NCI-H2107 treated with DMSO at 0.1 percent for 48 hours (cell line): ENCODE measurements around the gene MTUS2.
"Not testable (repeated sequence)": the region's sequence is repeated elsewhere in the genome, so short reads cannot be mapped to it uniquely, and the experiment has no call there.

Experiments
- DNase-seq: peaks from one replicate; lab custom pipeline; 2025; ENCODE audit not compliant: unreplicated experiment; lab: John Stamatoyannopoulos, UW

MTUS2 gene

DNA sequence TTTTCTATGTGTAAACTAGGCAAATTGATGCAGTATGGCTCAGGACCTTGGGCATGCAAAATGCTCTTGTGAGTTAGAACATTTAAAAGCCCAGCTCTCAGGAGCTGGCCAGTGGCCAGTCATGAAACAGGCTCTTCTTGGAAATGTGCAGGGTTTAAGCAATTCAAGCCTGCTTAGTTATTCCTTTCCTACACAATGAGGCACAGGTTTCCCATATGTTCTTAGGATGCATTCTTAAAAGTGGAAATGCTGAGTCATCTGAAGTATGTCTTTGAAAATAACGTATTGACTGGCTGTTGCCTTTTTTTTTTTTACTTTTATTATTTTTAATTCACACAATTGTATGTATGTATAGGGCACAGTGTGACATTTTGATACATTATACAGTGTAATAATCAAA lies 474.7 kb downstream of the MTUS2 start:
- no peak for DNase-seq

- no peak for DNase-seq
Observed at GRCh38 chr13:29301027-29301426, 480.9 kb downstream of the MTUS2 start.

GRCh38 chr13:29304148-29304547 lies 484.0 kb downstream of the MTUS2 start:
- no peak for DNase-seq

DNA sequence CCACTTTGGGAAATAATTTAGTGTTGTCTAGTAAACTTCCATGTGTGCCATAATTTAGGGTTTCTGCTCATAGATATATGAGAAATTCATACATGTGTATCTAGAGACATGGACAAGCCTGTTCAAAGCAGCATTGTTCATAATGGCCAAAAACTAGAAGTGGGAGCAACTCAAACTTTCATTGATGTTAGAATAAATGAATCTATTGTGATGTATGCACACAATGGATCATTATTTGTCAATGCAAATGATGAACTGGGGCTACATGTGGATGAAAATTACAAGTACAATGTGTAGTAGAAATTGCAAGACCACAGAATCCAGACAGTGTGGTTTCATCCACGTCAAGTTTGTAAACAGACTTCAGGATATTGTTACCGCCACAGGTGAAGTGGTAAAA lies 490.7 kb downstream of the MTUS2 start:
- DNase-seq: no peak

GRCh38 chr13:29315847-29316246 lies 495.7 kb downstream of the MTUS2 start:
- DNase-seq: no peak

GRCh38 chr13:29317828-29318227 lies 497.7 kb downstream of the MTUS2 start:
- DNase-seq: no peak

DNA sequence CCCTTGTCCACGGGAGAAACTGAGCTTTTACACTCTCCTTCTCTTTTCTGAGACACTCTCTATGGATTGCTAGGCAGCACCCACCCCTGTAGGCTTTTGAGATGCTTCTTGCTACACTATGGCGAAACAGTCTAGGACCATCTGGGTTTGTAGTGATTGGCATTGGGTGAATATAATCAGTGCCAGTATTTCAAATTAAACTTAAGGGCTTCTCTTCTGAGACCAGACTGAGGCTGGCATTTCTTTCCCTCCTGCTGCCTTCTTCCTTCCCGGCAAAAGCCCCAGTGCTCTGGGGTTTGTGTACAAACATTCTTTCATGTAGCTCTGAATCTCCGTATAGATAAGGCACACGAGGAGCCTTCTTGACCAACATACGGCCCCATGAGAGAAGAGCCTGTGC lies 498.6 kb downstream of the MTUS2 start:
- no peak for DNase-seq

DNA sequence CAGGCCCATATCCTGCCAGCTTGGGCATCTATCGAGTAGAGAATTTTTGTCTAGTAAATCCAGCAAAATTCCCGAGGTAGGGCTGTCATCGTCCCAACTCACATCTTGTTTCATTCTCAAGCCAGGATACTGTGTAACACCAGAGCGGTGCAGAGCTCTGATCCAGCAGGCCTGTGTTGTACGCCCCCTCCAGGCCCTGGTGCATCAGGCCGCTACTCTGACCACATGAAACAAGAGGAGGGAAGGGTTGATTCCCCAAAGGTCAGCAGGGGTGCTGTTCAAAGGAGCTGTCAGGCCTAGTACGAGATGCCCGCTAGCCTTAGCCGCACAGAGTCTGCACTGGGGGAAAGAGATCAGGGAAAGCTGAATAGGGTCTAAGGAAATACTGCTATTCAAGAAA lies 499.3 kb downstream of the MTUS2 start:
- DNase-seq: no peak

- no peak for DNase-seq
Observed at GRCh38 chr13:29323954-29324353, 503.8 kb downstream of the MTUS2 start.

- DNase-seq: no peak
Observed at GRCh38 chr13:29324601-29325000, 504.5 kb downstream of the MTUS2 start.

GRCh38 chr13:29328501-29328900 lies 508.4 kb downstream of the MTUS2 start:
- no peak for DNase-seq

DNA sequence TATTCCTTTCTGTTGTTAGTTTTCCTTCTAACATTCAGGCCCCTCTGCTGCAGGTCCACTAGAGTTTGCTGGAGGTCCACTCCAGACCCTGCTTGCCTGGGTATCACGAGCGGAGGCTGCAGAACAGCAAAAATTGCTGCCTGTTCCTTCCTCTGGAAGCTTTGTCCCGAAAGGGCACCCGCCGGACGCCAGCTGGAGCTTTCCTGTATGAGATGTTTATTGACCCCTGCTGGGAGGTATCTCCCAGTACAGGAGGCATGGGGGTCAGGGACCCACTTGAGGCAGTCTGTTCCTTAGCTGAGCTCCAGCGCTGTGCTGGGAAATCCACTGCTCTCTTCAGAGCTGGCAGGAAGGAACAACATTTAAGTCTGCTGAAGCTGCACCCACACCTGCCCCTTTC lies 516.2 kb downstream of the MTUS2 start:
- no peak for DNase-seq

- DNase-seq: no peak
Observed at GRCh38 chr13:29339386-29340272, 519.5 kb downstream of the MTUS2 start.

- not testable (repeated sequence) for DNase-seq
Observed at GRCh38 chr13:29345860-29346582, 525.9 kb downstream of the MTUS2 start.

- DNase-seq: no peak
Observed at GRCh38 chr13:29355029-29355428, 534.9 kb downstream of the MTUS2 start.

DNA sequence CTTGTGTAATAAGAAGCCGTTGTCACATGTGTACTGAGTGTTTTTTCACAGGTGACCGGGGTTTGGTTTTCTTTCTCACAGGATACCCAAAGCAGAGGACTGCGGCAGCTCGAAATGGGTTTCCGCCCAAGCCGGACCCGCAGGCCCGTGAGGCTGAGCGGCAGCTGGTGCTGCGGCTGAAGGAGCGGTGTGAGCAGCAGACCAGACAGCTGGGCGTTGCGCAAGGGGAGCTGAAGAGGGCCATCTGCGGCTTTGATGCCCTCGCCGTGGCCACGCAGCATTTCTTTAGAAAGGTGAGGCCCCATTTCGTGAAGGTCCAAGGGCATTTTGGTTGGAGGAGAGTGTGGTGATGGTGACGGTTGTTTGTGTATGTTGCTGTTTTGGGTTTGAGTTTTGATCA lies 539.0 kb downstream of the MTUS2 start:
- DNase-seq: no peak

- no peak for DNase-seq
Observed at GRCh38 chr13:29361716-29362115, 541.6 kb downstream of the MTUS2 start.

GRCh38 chr13:29362849-29363604 lies 542.9 kb downstream of the MTUS2 start:
- DNase-seq: peak; percentile 9

DNA sequence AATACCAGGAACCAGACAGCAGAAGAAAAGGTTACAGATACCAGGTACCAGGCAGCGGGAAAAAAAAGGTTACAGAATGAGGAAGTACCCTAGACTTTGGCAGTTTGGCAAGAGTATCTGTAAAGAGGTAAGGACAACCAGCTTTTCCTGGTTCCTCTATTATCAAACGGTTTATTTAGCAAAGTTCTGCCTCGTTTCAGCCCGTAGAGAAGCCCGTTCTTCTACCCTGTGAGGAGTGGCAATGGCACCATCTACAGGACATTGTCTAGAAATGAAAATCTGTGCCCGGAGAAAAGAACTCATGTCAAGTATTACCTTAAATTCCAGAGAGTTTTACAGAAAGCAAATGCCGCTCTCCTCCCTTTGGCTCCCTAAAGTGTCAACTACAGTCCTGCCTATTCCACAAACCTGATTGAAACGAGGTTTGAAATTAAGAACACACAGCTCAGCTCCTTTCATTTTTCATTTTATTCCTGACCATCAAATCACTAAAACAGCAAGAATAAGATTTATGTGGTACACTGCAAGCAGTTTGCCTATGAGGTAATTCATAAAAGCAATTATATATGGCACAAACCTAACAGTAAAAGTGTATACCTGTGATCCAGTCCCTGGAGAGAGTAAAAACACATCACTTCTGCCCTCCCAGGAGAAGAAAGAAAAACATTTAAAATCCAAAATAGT lies 549.1 kb downstream of the MTUS2 start:
- DNase-seq: peak; percentile 21

- no peak for DNase-seq
Observed at GRCh38 chr13:29379281-29379680, 559.1 kb downstream of the MTUS2 start.

DNA sequence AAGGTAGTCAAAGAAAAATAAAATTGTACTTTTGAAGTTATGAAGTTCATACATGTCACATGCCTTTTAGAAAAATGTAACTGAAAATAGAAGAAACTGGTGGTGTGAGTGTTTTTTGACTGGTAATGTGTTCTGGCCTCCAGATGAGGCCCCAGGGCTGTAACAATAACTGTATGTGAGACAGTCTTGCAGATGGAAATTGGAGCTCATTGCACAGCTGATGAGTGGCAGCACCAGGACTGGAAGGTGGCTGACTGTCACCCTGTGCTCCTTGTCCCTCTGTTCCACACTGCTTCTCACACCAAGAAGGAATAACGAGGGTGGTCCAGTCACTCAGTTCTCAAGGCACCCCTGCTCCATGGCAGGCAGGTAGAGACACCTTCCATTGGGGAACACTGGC lies 559.7 kb downstream of the MTUS2 start:
- DNase-seq: no peak
